Gastroesophageal sphincter (tissue), 3 donors: Measurements from ENCODE around the gene EPOP.

Experiments
- CTCF ChIP-seq, 4 experiments: fragments of 200-600 bp in 2 of 4; fragments of 450-650 bp in 2 of 4; sonication (generic) in 1 of 4; IDR thresholded peaks; one replicate each; pipeline ENCODE4 v1.5.1; 2017 to 2019; ENCODE audit warnings: antibody characterized with exemption in 4 of 4, mild to moderate bottlenecking in 2 of 4, moderate library complexity in 2 of 4
- EP300 ChIP-seq: sonication (generic); formaldehyde crosslinking; IDR thresholded peaks from one replicate; pipeline ENCODE4 v1.6.1; 2017; ENCODE audit warnings: antibody characterized with exemption, mild to moderate bottlenecking
- POLR2A ChIP-seq, 2 donors: fragments of 450-650 bp; IDR thresholded peaks; one replicate each; pipeline ENCODE4 v1.6.1; 2017; ENCODE audit warnings: antibody characterized with exemption in 2 of 2, mild to moderate bottlenecking in 2 of 2, moderate library complexity in 1 of 2
- POLR2AphosphoS5 ChIP-seq: sonication (generic); formaldehyde crosslinking; IDR thresholded peaks from one replicate; pipeline ENCODE4 v1.6.1; 2017; ENCODE audit warnings: antibody characterized with exemption

- TF ChIP-seq POLR2A (IDR thresholded peaks at IDR 0.05) (no peak), CTCF (IDR thresholded peaks at IDR 0.05) (no peak), POLR2AphosphoS5 (no peak), EP300 (no peak)
Observed at GRCh38 chr17:38658741-38659345, 15.9 kb downstream of the EPOP start.
